CD8-positive, alpha-beta memory T cell (primary cell): ENCODE results near the gene MAG. TPM values are rescaled to one million over a fixed set of nuclear protein-coding genes. Genes with fewer than 3 reads are reported as not detected.

Experiments
- CTCF ChIA-PET: fragments of 350-600 bp; sonication (Branson Sonifier 250); formaldehyde crosslinking; loops from one replicate; lab custom pipeline; 2021; ENCODE audit warnings: antibody characterized with exemption; lab: Charles Lee
- POLR2A ChIA-PET: fragments of 350-600 bp; sonication (Branson Sonifier 250); formaldehyde crosslinking; loops from one replicate; lab custom pipeline; 2021; ENCODE audit warnings: antibody characterized with exemption; lab: Charles Lee
- DNase-seq, 5 donors: peaks; one replicate each; pipeline versions ENCODE4 v3.0.0 to v3.0.0-alpha.2; 2020 to 2022; ENCODE audit warnings: mixed read lengths in 1 of 5
- H3K27ac ChIP-seq: one replicate; pipeline ENCODE4 v1.7.0; 2013; ENCODE audit warnings: low read depth, mild to moderate bottlenecking, low read length, moderate library complexity
- H3K27me3 ChIP-seq: 2 replicates; pipeline ENCODE4 v1.7.0; 2013; ENCODE audit warnings: low read length, mild to moderate bottlenecking; ENCODE audit not compliant: insufficient read depth, poor library complexity, severe bottlenecking
- H3K36me3 ChIP-seq: 2 replicates; pipeline ENCODE4 v1.7.0; 2013; ENCODE audit warnings: mild to moderate bottlenecking, low read length, moderate library complexity; ENCODE audit not compliant: insufficient read depth
- H3K4me1 ChIP-seq: 2 replicates; pipeline ENCODE4 v1.7.0; 2013; ENCODE audit warnings: mild to moderate bottlenecking, low read length, moderate library complexity; ENCODE audit not compliant: insufficient read depth
- H3K4me3 ChIP-seq: 2 replicates; pipeline ENCODE4 v1.7.0; 2013; ENCODE audit warnings: mild to moderate bottlenecking, low read length
- H3K9me3 ChIP-seq: 2 replicates; pipeline ENCODE4 v1.7.0; 2013; ENCODE audit warnings: mild to moderate bottlenecking, low read length
- H3K27ac Mint-ChIP-seq, 8 donors: one replicate each; pipeline ENCODE4 v1.8.0; 2020 to 2021; ENCODE audit warnings: mixed read lengths in 8 of 8, mild to moderate bottlenecking in 6 of 8, inconsistent platforms in 3 of 8, moderate library complexity in 3 of 8
- H3K27me3 Mint-ChIP-seq, 2 donors: one replicate each; pipeline ENCODE4 v1.8.0; 2020 to 2021; ENCODE audit warnings: mixed read lengths in 2 of 2, mild to moderate bottlenecking in 1 of 2, moderate library complexity in 1 of 2
- H3K36me3 Mint-ChIP-seq, 3 donors: one replicate each; pipeline ENCODE4 v1.8.0; 2020 to 2021; ENCODE audit warnings: mixed read lengths in 3 of 3, inconsistent platforms in 1 of 3, mild to moderate bottlenecking in 1 of 3
- H3K4me1 Mint-ChIP-seq, 3 donors: one replicate each; pipeline ENCODE4 v1.8.0; 2020 to 2021; ENCODE audit warnings: mixed read lengths in 3 of 3, inconsistent platforms in 1 of 3, mild to moderate bottlenecking in 1 of 3
- H3K4me3 Mint-ChIP-seq, 7 donors: one replicate each; pipeline ENCODE4 v1.8.0; 2020 to 2021; ENCODE audit warnings: mixed read lengths in 7 of 7, mild to moderate bottlenecking in 6 of 7, moderate library complexity in 4 of 7, inconsistent platforms in 2 of 7
- H3K9me3 Mint-ChIP-seq, 5 donors: one replicate each; pipeline ENCODE4 v1.8.0; 2020 to 2022; ENCODE audit warnings: mixed read lengths in 5 of 5, mild to moderate bottlenecking in 3 of 5, moderate library complexity in 2 of 5, inconsistent platforms in 1 of 5
- polyA plus RNA-seq: library from polyadenylated mRNA; unstranded; fragments of 300-500 nt; fragmentation: Illumina TruSeq; gene quantifications from one replicate; pipeline ENCODE4 v1.2.3, GENCODE V29; 2021
- total RNA-seq, 2 experiments: library from RNA; stranded (reverse); gene quantifications; one replicate each; pipeline ENCODE4 v1.2.3, GENCODE V29; 2021

Gene MAG
- total and polyA plus RNA-seq, 3 experiments from 2014 or later, result 0.36 TPM; not detected in 2

GRCh38 chr19:35307931-35308330, 16.0 kb downstream of the MAG start:
- POLR2A ChIA-PET, result no interaction called here

GRCh38 chr19:35308910-35309309, 16.9 kb downstream of the MAG start:
- no peaks in the 10 kb centered on the region for H3K9me3 ChIP-seq
- no peaks in the 10 kb centered on the region for H3K4me1 ChIP-seq
- H3K4me3 ChIP-seq, result no peak overlapping the region
- no peaks in the 10 kb centered on the region for H3K36me3 Mint-ChIP-seq
- no peak overlapping the region for H3K4me3 Mint-ChIP-seq
- H3K36me3 ChIP-seq, result no peaks in the 10 kb centered on the region
- no peak for DNase-seq
- peak overlapping the region; percentile 61 for H3K27ac ChIP-seq
- H3K4me1 Mint-ChIP-seq, result no peaks in the 10 kb centered on the region
- H3K27me3 Mint-ChIP-seq, result peaks cover 4 to 8% of the 10 kb centered on the region in 2 donors
- H3K27ac Mint-ChIP-seq, result no peak overlapping the region
- no peaks in the 10 kb centered on the region for H3K9me3 Mint-ChIP-seq
- ChIA-PET POLR2A (no interaction called here), CTCF (no interaction called here)
- H3K27me3 ChIP-seq, result no peaks in the 10 kb centered on the region

More at GRCh38 chr19:35307931-35308330, 16.0 kb downstream of the MAG start:
- peaks cover 4 to 8% of the 10 kb centered on the region in 2 donors for H3K27me3 Mint-ChIP-seq
- Histone ChIP-seq H3K27me3 (no peaks in the 10 kb centered on the region), H3K9me3 (no peaks in the 10 kb centered on the region), H3K36me3 (no peaks in the 10 kb centered on the region), H3K27ac (no peak overlapping the region), H3K4me3 (no peak overlapping the region), H3K4me1 (no peaks in the 10 kb centered on the region)
- no peak overlapping the region for H3K27ac Mint-ChIP-seq
- DNase-seq, result no peak
- CTCF ChIA-PET, result no interaction called here
- H3K9me3 Mint-ChIP-seq, result no peaks in the 10 kb centered on the region
- no peak overlapping the region for H3K4me3 Mint-ChIP-seq
- H3K4me1 Mint-ChIP-seq, result no peaks in the 10 kb centered on the region
- H3K36me3 Mint-ChIP-seq, result no peaks in the 10 kb centered on the region

DNA sequence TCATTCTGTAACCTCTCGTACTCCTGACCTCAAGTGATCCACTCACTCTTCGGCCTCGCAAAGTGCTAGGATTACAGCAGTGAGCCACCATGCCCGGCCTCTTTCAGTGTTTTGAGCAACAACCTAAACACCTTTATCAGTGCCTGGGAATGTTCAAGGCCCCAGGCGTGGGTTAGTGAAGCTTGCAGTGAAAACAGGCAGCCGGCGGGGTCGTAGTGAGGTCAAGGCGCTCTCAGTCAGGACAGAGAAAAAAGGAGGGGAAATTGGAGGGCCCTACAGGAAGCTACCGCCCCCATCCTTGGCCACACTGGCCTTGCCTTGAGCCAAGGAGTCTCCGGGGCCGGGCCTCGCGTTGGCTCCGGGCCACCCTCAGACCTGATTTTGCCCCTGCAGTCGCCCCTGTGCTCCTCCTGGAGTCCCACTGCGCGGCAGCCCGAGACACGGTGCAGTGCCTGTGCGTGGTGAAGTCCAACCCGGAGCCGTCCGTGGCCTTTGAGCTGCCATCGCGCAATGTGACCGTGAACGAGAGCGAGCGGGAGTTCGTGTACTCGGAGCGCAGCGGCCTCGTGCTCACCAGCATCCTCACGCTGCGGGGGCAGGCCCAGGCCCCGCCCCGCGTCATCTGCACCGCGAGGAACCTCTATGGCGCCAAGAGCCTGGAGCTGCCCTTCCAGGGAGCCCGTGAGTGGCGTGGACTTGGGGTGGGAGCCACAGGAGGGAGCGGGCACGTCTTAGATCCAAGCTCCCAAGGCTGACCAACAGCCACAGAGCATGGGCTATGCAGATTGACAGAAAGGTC, 17.7 kb downstream of the MAG start:
- ChIA-PET CTCF (no interaction called here), POLR2A (no interaction called here)
- no peak overlapping the region for H3K4me3 ChIP-seq
- H3K36me3 Mint-ChIP-seq, result no peaks in the 10 kb centered on the region
- peaks cover 4 to 8% of the 10 kb centered on the region in 2 donors for H3K27me3 Mint-ChIP-seq
- no peaks in the 10 kb centered on the region for H3K36me3 ChIP-seq
- H3K4me1 Mint-ChIP-seq, result no peaks in the 10 kb centered on the region
- H3K4me1 ChIP-seq, result no peaks in the 10 kb centered on the region
- no peak for DNase-seq
- peak overlapping the region; percentile 61 for H3K27ac ChIP-seq
- H3K4me3 Mint-ChIP-seq, result no peak overlapping the region
- no peaks in the 10 kb centered on the region for H3K9me3 Mint-ChIP-seq
- H3K27ac Mint-ChIP-seq, result no peak overlapping the region
- H3K27me3 ChIP-seq, result no peaks in the 10 kb centered on the region
- H3K9me3 ChIP-seq, result no peaks in the 10 kb centered on the region

- no peaks in the 10 kb centered on the region for H3K9me3 ChIP-seq
- Mint-ChIP-seq H3K4me1 (no peaks in the 10 kb centered on the region), H3K9me3 (no peaks in the 10 kb centered on the region), H3K36me3 (no peaks in the 10 kb centered on the region), H3K27ac (no peak overlapping the region), H3K27me3 (peaks cover 4 to 8% of the 10 kb centered on the region in 2 donors), H3K4me3 (no peak overlapping the region)
- no peak overlapping the region for H3K4me3 ChIP-seq
- DNase-seq, result no peak
- POLR2A ChIA-PET, result interaction anchor here (0.8 kb wide), 1 partner anchor 116 kb away, joined by 3 read pairs; no protein-coding TSS in a partner anchor
- CTCF ChIA-PET, result no interaction called here
- no peak overlapping the region for H3K27ac ChIP-seq
- no peaks in the 10 kb centered on the region for H3K36me3 ChIP-seq
- H3K4me1 ChIP-seq, result no peaks in the 10 kb centered on the region
- H3K27me3 ChIP-seq, result no peaks in the 10 kb centered on the region
These were observed 18.4 kb downstream of the MAG start for GRCh38 chr19:35310331-35310730.

- H3K36me3 Mint-ChIP-seq, result no peaks in the 10 kb centered on the region
These were observed 19.0 kb downstream of the MAG start for GRCh38 chr19:35310811-35311465.

DNA sequence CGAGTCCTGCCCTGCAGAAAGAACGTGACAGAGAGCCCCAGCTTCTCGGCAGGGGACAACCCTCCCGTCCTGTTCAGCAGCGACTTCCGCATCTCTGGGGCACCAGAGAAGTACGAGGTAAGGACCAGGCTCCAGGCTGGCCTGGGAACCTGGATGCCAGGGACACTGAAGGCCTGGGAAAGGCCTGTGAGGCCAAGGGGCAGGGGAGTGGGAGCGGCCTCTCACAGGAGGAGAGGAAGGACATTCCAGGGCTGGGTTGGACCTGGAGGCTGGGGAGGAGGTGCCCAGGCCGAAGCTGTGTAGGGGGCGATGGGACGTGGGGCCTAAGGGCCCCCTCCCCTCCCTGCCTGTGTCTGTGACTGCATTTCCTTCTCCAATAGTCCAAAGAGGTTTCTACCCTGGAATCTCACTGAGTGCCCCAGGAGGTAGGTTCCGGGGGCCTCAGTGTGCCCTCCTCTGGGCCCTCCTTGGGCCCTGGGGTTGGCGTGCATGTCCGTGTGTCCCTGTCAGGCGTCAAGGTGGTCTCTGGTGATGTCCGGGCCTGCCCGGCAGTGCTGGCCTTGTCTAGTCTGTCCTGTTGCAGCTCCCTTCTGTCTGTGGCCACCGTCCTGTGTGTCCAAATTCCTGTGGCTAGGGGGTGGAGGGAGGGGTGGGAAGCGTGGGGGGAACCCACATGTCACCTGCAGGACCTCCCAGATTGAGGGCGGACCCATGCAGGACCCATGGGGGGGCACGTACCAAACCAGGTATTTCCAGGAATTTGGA, 20.1 kb downstream of the MAG start:
- Histone ChIP-seq H3K36me3 (no peaks in the 10 kb centered on the region), H3K27ac (no peak overlapping the region), H3K9me3 (no peaks in the 10 kb centered on the region), H3K27me3 (no peaks in the 10 kb centered on the region), H3K4me3 (no peak overlapping the region), H3K4me1 (no peaks in the 10 kb centered on the region)
- Mint-ChIP-seq H3K9me3 (no peaks in the 10 kb centered on the region), H3K36me3 (no peaks in the 10 kb centered on the region), H3K4me3 (no peak overlapping the region), H3K27ac (peak overlapping the region in 1 of 8 donors; percentile 21), H3K27me3 (peaks cover 4 to 8% of the 10 kb centered on the region in 2 donors), H3K4me1 (no peaks in the 10 kb centered on the region)
- ChIA-PET CTCF (interaction anchor here (0.6 kb wide), 1 partner anchor 27 kb away, joined by 3 read pairs; no protein-coding TSS in a partner anchor), POLR2A (no interaction called here)
- no peak for DNase-seq

More at GRCh38 chr19:35310811-35311465, 19.0 kb downstream of the MAG start:
- no peak for DNase-seq
- H3K27ac Mint-ChIP-seq, result no peak overlapping the region
- POLR2A ChIA-PET, result interaction anchor here (0.8 kb wide), 1 partner anchor 117 kb away, joined by 3 read pairs; no protein-coding TSS in a partner anchor
- Histone ChIP-seq H3K36me3 (no peaks in the 10 kb centered on the region), H3K4me3 (no peak overlapping the region), H3K9me3 (no peaks in the 10 kb centered on the region), H3K27ac (no peak overlapping the region), H3K4me1 (no peaks in the 10 kb centered on the region), H3K27me3 (no peaks in the 10 kb centered on the region)
- no peak overlapping the region for H3K4me3 Mint-ChIP-seq
- H3K9me3 Mint-ChIP-seq, result no peaks in the 10 kb centered on the region
- no peaks in the 10 kb centered on the region for H3K4me1 Mint-ChIP-seq
- H3K27me3 Mint-ChIP-seq, result peaks cover 4 to 8% of the 10 kb centered on the region in 2 donors
- CTCF ChIA-PET, result no interaction called here

DNA sequence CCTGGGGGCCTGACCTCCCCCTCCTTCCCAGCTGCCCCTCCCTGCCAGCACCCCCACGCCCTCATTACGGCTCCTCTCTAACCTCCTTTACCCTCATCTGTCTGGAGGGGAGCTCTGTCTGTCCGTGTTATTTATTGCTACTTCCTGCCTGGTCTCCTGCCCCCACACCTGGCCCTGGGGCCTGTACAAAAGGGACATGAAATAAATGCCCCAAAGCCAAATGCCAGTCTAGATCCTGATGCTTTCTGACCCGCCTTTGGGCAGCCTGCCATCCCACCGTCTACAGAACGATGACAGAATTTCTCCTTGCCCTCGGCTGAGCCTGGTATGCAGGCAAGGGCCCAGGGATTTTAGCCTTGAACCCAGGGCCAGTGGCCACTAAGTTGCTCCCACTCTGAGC, 21.6 kb downstream of the MAG start:
- peaks cover 4% of the 10 kb centered on the region in 2 donors for H3K27me3 Mint-ChIP-seq
- H3K9me3 Mint-ChIP-seq, result no peaks in the 10 kb centered on the region
- H3K4me3 Mint-ChIP-seq, result no peak overlapping the region
- no peak for DNase-seq
- H3K36me3 Mint-ChIP-seq, result no peaks in the 10 kb centered on the region
- no peak overlapping the region for H3K27ac Mint-ChIP-seq
- no peak overlapping the region for H3K27ac ChIP-seq
- H3K4me1 Mint-ChIP-seq, result peaks cover 0 to 1% (median 0%) of the 10 kb centered on the region in 3 donors
- POLR2A ChIA-PET, result no interaction called here
- no peaks in the 10 kb centered on the region for H3K4me1 ChIP-seq
- no peak overlapping the region for H3K4me3 ChIP-seq
- H3K36me3 ChIP-seq, result no peaks in the 10 kb centered on the region
- CTCF ChIA-PET, result no interaction called here
- H3K9me3 ChIP-seq, result no peaks in the 10 kb centered on the region
- no peaks in the 10 kb centered on the region for H3K27me3 ChIP-seq
